Sigmoid colon (tissue), 4 donors: ENCODE measurements around the gene UBAC1.

Experiments
- CTCF ChIP-seq, 4 experiments: fragments of 450-650 bp in 3 of 4; fragments of 200-600 bp in 1 of 4; IDR thresholded peaks; one replicate each; pipeline ENCODE4 v1.5.1; 2016 to 2019; ENCODE audit warnings: antibody characterized with exemption in 4 of 4, mild to moderate bottlenecking in 3 of 4, moderate library complexity in 2 of 4
- POLR2AphosphoS5 ChIP-seq, 4 donors: sonication (generic); formaldehyde crosslinking; IDR thresholded peaks; one replicate each; pipeline ENCODE4 v1.6.1; 2017; ENCODE audit warnings: antibody characterized with exemption in 4 of 4

- TF ChIP-seq CTCF (IDR thresholded peaks at IDR 0.05) (no peak), POLR2AphosphoS5 (IDR thresholded peaks at IDR 0.05) (no peak)
Observed at GRCh38 chr9:135893104-135893503, 68.1 kb downstream of the UBAC1 start.
